Measurements from ENCODE around the gene PAQR4.

PAQR4 gene

DNA sequence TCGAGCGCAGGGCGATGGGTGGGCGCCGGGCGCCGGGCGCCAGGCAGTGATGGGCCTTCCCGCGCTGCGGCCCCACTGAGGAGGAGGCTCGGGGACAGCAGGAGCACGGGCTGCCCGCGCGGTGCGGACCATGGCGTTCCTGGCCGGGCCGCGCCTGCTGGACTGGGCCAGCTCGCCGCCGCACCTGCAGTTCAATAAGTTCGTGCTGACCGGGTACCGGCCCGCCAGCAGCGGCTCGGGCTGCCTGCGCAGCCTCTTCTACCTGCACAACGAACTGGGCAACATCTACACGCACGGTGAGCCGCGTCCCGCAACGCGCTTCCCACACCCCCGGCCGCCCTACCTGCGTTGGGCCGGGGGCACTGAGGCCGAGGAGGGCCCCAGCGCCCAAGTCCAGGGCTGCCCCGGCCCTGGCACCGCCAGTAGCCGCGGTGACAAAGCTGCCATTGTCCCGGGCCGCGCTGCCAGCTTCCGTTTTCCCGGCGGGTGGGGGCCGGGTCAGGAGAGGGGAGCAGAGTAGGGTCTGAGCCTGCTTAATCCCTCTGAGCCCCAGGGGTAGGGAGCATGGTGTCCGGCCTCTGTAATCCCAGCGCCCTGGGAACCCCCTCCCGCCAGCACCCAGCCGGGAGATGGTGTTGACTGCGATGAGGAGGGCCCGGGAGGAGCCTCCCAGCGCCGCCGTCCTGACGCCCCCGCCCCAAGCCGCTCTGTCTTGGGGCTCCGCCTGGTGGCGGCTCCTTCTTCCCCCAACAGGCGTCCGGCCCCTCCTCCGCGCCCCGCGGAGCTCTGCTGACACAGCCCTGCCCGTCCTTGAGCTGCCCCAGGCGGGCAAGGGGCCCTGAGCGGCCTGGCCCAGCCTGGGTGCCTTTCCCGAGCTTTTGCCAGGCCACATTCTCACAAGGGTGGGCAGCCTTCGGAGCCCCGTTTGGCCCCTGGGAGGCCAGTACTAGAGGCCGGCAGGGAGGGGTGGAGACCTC is 685 bp downstream of the PAQR4 start (continued):
- TF ChIP-seq, protein P1, sequence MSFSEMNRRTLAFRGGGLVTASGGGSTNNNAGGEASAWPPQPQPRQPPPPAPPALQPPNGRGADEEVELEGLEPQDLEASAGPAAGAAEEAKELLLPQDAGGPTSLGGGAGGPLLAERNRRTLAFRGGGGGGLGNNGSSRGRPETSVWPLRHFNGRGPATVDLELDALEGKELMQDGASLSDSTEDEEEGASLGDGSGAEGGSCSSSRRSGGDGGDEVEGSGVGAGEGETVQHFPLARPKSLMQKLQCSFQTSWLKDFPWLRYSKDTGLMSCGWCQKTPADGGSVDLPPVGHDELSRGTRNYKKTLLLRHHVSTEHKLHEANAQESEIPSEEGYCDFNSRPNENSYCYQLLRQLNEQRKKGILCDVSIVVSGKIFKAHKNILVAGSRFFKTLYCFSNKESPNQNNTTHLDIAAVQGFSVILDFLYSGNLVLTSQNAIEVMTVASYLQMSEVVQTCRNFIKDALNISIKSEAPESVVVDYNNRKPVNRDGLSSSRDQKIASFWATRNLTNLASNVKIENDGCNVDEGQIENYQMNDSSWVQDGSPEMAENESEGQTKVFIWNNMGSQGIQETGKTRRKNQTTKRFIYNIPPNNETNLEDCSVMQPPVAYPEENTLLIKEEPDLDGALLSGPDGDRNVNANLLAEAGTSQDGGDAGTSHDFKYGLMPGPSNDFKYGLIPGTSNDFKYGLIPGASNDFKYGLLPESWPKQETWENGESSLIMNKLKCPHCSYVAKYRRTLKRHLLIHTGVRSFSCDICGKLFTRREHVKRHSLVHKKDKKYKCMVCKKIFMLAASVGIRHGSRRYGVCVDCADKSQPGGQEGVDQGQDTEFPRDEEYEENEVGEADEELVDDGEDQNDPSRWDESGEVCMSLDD (tag by site-specific recombination; IDR thresholded peaks at IDR 0.05): peak; percentile 61
- no peak for TF ChIP-seq ZNF155 (tag by site-specific recombination; IDR thresholded peaks at IDR 0.05)
- TF ChIP-seq, protein P2, sequence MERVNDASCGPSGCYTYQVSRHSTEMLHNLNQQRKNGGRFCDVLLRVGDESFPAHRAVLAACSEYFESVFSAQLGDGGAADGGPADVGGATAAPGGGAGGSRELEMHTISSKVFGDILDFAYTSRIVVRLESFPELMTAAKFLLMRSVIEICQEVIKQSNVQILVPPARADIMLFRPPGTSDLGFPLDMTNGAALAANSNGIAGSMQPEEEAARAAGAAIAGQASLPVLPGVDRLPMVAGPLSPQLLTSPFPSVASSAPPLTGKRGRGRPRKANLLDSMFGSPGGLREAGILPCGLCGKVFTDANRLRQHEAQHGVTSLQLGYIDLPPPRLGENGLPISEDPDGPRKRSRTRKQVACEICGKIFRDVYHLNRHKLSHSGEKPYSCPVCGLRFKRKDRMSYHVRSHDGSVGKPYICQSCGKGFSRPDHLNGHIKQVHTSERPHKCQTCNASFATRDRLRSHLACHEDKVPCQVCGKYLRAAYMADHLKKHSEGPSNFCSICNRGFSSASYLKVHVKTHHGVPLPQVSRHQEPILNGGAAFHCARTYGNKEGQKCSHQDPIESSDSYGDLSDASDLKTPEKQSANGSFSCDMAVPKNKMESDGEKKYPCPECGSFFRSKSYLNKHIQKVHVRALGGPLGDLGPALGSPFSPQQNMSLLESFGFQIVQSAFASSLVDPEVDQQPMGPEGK (tag by site-specific recombination; IDR thresholded peaks at IDR 0.05): peak; percentile 98

DNA sequence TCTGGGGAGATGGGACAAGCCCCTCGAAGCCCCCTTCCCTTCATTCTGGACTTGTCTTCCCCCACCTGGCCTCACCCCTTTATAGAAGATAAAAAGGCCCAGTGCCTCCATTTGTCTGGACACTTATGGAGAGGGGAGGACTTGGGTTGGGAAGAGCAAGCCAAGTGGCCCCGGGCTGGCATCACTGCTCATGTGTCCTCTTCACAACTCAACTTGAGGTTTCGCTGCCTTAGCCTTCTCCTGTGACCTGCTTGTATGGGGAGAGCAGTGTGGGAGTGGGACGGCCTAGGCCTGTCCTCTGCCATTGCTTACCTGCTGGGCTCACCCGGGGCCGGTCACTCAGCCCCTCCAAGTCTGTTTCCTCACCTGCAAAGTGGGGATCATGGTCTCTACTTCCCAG is 1.4 kb downstream of the PAQR4 start:
- Histone ChIP-seq H3K36me3 (ENCODE audit: control insufficient read depth in 2 of 2, insufficient read depth in 1 of 2, low read length in 2 of 2) (peaks cover 0 to 48% of the 10 kb centered on the region in 2 experiments; a peak in 1 of 3 replicates), H3K4me1 (ENCODE audit: control insufficient read depth, insufficient read depth, low read length) (peaks cover 9% of the 10 kb centered on the region), H3K27ac (ENCODE audit: extremely low read depth, low read depth, low read length) (peak overlapping the region; percentile 80), H3K9me3 (ENCODE audit: control insufficient read depth, insufficient read depth, low read depth, low read length) (no peaks in the 10 kb centered on the region), H3K4me3 (ENCODE audit: low read depth, low read length) (peak overlapping the region; percentile 74)
- TF ChIP-seq ZBTB8A (tag by site-specific recombination; IDR thresholded peaks at IDR 0.05): 0 out of 2 replicates have a peak, but pooled peaks have one; percentile 3
- no peak for TF ChIP-seq MYNN (tag by site-specific recombination; IDR thresholded peaks at IDR 0.05; ENCODE audit: borderline replicate concordance)
- TF ChIP-seq ZNF341 (tag by site-specific recombination; IDR thresholded peaks at IDR 0.05; ENCODE audit: low read depth): peak; percentile 50; the same call in 1 of the 2 replicates
- TF ChIP-seq, protein P3, sequence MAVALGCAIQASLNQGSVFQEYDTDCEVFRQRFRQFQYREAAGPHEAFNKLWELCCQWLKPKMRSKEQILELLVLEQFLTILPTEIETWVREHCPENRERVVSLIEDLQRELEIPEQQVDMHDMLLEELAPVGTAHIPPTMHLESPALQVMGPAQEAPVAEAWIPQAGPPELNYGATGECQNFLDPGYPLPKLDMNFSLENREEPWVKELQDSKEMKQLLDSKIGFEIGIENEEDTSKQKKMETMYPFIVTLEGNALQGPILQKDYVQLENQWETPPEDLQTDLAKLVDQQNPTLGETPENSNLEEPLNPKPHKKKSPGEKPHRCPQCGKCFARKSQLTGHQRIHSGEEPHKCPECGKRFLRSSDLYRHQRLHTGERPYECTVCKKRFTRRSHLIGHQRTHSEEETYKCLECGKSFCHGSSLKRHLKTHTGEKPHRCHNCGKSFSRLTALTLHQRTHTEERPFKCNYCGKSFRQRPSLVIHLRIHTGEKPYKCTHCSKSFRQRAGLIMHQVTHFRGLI (tag by site-specific recombination; IDR thresholded peaks at IDR 0.05): peak; percentile 1; the same call in 1 of the 2 replicates
- TF ChIP-seq, protein P4, sequence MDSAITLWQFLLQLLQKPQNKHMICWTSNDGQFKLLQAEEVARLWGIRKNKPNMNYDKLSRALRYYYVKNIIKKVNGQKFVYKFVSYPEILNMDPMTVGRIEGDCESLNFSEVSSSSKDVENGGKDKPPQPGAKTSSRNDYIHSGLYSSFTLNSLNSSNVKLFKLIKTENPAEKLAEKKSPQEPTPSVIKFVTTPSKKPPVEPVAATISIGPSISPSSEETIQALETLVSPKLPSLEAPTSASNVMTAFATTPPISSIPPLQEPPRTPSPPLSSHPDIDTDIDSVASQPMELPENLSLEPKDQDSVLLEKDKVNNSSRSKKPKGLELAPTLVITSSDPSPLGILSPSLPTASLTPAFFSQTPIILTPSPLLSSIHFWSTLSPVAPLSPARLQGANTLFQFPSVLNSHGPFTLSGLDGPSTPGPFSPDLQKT (IDR thresholded peaks at IDR 0.05; ENCODE audit: borderline replicate concordance, low read depth, low read length): no peak
- no peak for TF ChIP-seq YY1 (tag by site-specific recombination; IDR thresholded peaks at IDR 0.05)
- CTCF ChIA-PET: interaction anchor here (0.6 to 2.0 kb wide), 9 partner anchors 8 to 187 kb away, joined by 3 to 12 read pairs (median 5); partner anchors contain the start of gene PKMYT1
- POLR2A ChIA-PET: interaction anchor here (1.0 to 2.4 kb wide), 5 partner anchors 8 to 57 kb away, joined by 3 to 19 read pairs (median 9); partner anchors contain the start of genes PKMYT1 and TNFRSF12A

DNA sequence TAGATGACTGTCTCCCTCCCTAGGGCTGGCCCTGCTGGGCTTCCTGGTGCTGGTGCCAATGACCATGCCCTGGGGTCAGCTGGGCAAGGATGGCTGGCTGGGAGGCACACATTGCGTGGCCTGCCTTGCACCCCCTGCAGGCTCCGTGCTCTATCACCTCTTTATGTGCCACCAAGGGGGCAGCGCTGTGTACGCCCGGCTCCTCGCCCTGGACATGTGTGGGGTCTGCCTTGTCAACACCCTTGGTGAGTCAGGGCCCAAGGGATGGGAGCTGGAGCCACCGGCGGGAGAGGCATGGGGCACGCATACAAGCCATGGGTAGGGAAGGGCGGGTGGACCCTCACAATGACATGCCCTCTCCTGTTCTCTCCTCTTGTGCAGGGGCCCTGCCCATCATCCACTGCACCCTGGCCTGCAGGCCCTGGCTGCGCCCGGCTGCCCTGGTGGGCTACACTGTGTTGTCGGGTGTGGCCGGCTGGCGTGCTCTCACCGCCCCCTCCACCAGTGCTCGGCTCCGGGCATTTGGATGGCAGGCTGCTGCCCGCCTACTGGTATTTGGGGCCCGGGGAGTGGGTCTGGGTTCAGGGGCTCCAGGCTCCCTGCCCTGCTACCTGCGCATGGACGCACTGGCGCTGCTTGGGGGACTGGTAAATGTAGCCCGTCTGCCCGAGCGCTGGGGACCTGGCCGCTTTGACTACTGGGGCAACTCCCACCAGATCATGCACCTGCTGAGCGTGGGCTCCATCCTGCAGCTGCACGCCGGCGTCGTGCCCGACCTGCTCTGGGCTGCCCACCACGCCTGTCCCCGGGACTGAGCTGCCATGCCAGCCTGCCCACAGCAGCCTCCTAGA is 2.2 kb downstream of the PAQR4 start:
- Histone ChIP-seq H3K9me3 (ENCODE audit: control insufficient read depth, insufficient read depth, low read depth, low read length) (no peaks in the 10 kb centered on the region), H3K4me1 (ENCODE audit: control insufficient read depth, insufficient read depth, low read length) (peaks cover 9% of the 10 kb centered on the region), H3K4me3 (ENCODE audit: low read depth, low read length) (no peak overlapping the region), H3K27ac (ENCODE audit: extremely low read depth, low read depth, low read length) (no peak overlapping the region), H3K36me3 (ENCODE audit: control insufficient read depth in 2 of 2, insufficient read depth in 1 of 2, low read length in 2 of 2) (peaks cover 0 to 56% of the 10 kb centered on the region in 2 experiments; a peak in 1 of 3 replicates)
- POLR2A ChIA-PET: interaction anchor here (0.6 to 2.5 kb wide), 4 partner anchors 9 to 50 kb away, joined by 3 to 19 read pairs (median 11); partner anchors contain the start of genes HCFC1R1, PKMYT1 and TNFRSF12A
- CTCF ChIA-PET: interaction anchor here (0.7 to 1.7 kb wide), 2 partner anchors 10 to 57 kb away, joined by 3 to 6 read pairs; no protein-coding TSS in a partner anchor
- TF ChIP-seq, protein P5, sequence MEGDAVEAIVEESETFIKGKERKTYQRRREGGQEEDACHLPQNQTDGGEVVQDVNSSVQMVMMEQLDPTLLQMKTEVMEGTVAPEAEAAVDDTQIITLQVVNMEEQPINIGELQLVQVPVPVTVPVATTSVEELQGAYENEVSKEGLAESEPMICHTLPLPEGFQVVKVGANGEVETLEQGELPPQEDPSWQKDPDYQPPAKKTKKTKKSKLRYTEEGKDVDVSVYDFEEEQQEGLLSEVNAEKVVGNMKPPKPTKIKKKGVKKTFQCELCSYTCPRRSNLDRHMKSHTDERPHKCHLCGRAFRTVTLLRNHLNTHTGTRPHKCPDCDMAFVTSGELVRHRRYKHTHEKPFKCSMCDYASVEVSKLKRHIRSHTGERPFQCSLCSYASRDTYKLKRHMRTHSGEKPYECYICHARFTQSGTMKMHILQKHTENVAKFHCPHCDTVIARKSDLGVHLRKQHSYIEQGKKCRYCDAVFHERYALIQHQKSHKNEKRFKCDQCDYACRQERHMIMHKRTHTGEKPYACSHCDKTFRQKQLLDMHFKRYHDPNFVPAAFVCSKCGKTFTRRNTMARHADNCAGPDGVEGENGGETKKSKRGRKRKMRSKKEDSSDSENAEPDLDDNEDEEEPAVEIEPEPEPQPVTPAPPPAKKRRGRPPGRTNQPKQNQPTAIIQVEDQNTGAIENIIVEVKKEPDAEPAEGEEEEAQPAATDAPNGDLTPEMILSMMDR (tag by site-specific recombination; IDR thresholded peaks at IDR 0.05): peak; percentile 51
- TF ChIP-seq, protein P6, sequence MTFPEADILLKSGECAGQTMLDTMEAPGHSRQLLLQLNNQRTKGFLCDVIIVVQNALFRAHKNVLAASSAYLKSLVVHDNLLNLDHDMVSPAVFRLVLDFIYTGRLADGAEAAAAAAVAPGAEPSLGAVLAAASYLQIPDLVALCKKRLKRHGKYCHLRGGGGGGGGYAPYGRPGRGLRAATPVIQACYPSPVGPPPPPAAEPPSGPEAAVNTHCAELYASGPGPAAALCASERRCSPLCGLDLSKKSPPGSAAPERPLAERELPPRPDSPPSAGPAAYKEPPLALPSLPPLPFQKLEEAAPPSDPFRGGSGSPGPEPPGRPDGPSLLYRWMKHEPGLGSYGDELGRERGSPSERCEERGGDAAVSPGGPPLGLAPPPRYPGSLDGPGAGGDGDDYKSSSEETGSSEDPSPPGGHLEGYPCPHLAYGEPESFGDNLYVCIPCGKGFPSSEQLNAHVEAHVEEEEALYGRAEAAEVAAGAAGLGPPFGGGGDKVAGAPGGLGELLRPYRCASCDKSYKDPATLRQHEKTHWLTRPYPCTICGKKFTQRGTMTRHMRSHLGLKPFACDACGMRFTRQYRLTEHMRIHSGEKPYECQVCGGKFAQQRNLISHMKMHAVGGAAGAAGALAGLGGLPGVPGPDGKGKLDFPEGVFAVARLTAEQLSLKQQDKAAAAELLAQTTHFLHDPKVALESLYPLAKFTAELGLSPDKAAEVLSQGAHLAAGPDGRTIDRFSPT (tag by site-specific recombination; IDR thresholded peaks at IDR 0.05): peak; percentile 73
- no peak for TF ChIP-seq ZSCAN16 (tag by site-specific recombination; IDR thresholded peaks at IDR 0.05)
- TF ChIP-seq, protein P7, sequence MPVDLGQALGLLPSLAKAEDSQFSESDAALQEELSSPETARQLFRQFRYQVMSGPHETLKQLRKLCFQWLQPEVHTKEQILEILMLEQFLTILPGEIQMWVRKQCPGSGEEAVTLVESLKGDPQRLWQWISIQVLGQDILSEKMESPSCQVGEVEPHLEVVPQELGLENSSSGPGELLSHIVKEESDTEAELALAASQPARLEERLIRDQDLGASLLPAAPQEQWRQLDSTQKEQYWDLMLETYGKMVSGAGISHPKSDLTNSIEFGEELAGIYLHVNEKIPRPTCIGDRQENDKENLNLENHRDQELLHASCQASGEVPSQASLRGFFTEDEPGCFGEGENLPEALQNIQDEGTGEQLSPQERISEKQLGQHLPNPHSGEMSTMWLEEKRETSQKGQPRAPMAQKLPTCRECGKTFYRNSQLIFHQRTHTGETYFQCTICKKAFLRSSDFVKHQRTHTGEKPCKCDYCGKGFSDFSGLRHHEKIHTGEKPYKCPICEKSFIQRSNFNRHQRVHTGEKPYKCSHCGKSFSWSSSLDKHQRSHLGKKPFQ (tag by site-specific recombination; IDR thresholded peaks at IDR 0.05): no peak

All from HEK293 (cell line).